ENCODE data around the gene ARHGAP24. TPM values are rescaled to one million over a fixed set of nuclear protein-coding genes. Genes with fewer than 3 reads are reported as not detected.

ARHGAP24 gene
- total RNA-seq, 1 donor from 2014 or later, result 10.9 TPM

DNA sequence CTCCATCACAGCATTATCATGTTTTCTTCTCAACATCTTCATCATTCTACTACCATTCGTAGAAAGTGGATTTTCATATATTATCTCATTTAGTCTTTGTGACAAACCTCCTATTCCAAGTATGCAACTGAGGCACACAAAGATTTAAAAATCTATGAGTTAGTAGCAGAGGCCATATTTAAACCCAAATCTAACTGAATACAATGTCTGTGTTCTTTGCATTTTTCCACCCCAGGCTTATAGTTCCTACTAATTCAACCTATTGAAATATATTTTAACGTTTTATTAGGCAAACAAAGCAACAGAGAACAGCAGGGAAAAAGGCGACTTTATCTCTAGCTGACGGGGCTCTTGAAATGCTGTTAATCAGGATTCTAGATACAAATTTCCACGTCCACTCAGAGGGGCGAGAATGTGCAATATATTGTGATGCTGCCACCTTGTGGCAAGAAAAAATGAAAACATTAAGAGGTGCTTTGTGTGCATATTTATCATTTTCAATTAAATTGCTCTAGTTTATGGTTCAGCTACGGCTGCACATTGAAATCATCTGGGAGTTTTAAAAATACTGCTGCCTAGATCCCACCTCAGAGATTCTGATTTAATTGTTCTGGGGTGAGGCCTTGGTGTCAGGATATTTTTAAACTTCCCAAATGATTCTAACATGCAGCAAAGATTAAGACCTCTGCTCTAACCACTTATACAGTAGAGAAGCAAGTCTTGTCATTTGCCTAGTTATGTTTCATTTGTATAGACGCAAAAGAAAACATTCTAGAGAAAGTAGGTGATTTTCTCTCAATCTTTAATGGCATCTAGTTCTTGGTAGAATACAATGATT is 569.0 kb downstream of the ARHGAP24 start:
- H3K36me3 Mint-ChIP-seq, result no peaks in the 10 kb centered on the region
- H3K4me3 Mint-ChIP-seq, result no peak overlapping the region
- no peaks in the 10 kb centered on the region for H3K27me3 Mint-ChIP-seq
- H3K9me3 Mint-ChIP-seq, result no peaks in the 10 kb centered on the region
- no peak overlapping the region for H3K27ac Mint-ChIP-seq
- TF ChIP-seq, protein P1, sequence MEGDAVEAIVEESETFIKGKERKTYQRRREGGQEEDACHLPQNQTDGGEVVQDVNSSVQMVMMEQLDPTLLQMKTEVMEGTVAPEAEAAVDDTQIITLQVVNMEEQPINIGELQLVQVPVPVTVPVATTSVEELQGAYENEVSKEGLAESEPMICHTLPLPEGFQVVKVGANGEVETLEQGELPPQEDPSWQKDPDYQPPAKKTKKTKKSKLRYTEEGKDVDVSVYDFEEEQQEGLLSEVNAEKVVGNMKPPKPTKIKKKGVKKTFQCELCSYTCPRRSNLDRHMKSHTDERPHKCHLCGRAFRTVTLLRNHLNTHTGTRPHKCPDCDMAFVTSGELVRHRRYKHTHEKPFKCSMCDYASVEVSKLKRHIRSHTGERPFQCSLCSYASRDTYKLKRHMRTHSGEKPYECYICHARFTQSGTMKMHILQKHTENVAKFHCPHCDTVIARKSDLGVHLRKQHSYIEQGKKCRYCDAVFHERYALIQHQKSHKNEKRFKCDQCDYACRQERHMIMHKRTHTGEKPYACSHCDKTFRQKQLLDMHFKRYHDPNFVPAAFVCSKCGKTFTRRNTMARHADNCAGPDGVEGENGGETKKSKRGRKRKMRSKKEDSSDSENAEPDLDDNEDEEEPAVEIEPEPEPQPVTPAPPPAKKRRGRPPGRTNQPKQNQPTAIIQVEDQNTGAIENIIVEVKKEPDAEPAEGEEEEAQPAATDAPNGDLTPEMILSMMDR (conservative IDR thresholded peaks at IDR 0.05), result peak; percentile 87
- no peak for DNase-seq (ENCODE audit: extremely low spot score, unreplicated experiment)
- H3K4me1 Mint-ChIP-seq (ENCODE audit: unreplicated experiment), result peaks cover 6% of the 10 kb centered on the region

DNA sequence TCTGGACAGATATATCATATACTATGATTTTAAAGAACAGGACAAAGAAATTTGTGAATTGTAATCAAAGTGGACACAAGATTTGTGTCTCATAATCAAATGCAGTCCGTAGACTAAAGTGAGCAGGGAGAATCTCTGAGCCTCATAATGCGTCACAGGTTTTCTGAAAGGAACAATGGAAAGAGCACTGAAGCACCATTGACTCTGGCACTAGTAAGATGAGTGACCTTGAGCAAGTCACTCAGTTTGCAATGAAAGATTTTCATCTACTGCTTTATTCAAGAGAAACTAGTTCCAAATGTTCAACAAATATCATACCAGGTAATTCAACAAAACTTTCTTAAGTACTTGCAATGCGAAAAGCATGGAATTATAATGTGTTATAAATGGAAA is 569.6 kb downstream of the ARHGAP24 start:
- no peak for DNase-seq (ENCODE audit: extremely low spot score, unreplicated experiment)
- Mint-ChIP-seq H3K27ac (no peak overlapping the region), H3K36me3 (no peaks in the 10 kb centered on the region), H3K4me1 (ENCODE audit: unreplicated experiment) (peaks cover 6% of the 10 kb centered on the region), H3K9me3 (no peaks in the 10 kb centered on the region), H3K4me3 (no peak overlapping the region), H3K27me3 (no peaks in the 10 kb centered on the region)
- TF ChIP-seq, protein P1 (conservative IDR thresholded peaks at IDR 0.05), result no peak

DNA sequence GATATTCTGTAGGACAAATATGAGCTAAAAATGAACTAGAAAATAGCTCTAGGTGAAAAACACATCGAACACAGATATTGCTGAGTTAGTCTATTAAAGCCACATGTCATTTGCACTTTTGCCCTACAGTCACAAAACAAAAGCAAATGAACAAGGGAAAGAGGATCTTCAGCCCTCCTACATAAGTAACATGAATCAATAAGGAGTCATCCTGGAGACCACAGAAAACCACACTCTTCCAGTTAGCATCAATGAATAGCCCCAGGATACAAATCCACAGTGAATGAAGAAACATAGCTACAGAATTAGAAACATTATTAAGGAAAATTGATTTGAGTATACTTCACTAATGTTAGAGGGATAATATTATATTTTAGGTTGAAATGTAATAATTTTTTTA is 573.5 kb downstream of the ARHGAP24 start:
- Mint-ChIP-seq H3K27ac (no peak overlapping the region), H3K4me3 (no peak overlapping the region), H3K4me1 (ENCODE audit: unreplicated experiment) (peaks cover 6% of the 10 kb centered on the region), H3K36me3 (no peaks in the 10 kb centered on the region), H3K9me3 (no peaks in the 10 kb centered on the region), H3K27me3 (no peaks in the 10 kb centered on the region)
- TF ChIP-seq, protein P1 (conservative IDR thresholded peaks at IDR 0.05), result no peak
- no peak for DNase-seq (ENCODE audit: extremely low spot score, unreplicated experiment)

DNA sequence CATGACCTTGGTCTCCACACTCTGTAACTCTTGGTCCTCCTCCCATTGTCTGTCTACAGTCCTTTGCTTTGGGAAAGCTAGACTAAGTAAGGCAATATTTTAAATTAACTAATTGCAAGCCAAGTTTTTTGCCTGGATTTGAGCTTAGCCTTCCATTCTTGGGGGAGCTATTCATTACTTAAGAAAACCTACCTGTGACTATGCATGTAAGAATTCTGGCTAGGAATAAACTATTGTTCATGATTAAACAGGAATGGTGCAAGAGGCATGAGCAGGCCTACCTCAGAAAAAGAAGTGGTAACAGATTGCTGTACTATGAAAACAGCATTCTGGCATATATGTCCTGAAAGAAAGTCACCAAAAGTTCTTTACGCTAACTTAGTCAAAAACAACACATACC is 575.5 kb downstream of the ARHGAP24 start:
- Mint-ChIP-seq H3K27ac (no peak overlapping the region), H3K9me3 (no peaks in the 10 kb centered on the region), H3K27me3 (no peaks in the 10 kb centered on the region)

More for the DNA sequence above, 575.5 kb downstream of the ARHGAP24 start:
- H3K4me1 Mint-ChIP-seq (ENCODE audit: unreplicated experiment), result peaks cover 14% of the 10 kb centered on the region
- H3K4me3 Mint-ChIP-seq, result no peak overlapping the region
- TF ChIP-seq, protein P1 (conservative IDR thresholded peaks at IDR 0.05), result no peak
- DNase-seq (ENCODE audit: extremely low spot score, unreplicated experiment), result no peak
- H3K36me3 Mint-ChIP-seq, result no peaks in the 10 kb centered on the region

Small RNAs within 50 kb of the gene (microRNA-seq; reads per million reads assigned to microRNA genes)
- gene MIR4451, result not detected

Measured in type B pancreatic cell (in vitro differentiated cells).